Peyer's patch (tissue), 4 donors: ENCODE measurements around the gene ZGRF1.

Experiments
- CTCF ChIP-seq, 6 experiments: fragments of 450-650 bp in 4 of 6; fragments of 200-600 bp in 2 of 6; sonication (generic) in 1 of 6; IDR thresholded peaks; one replicate each; pipeline ENCODE4 v1.5.1; 2017 to 2019; ENCODE audit warnings: antibody characterized with exemption in 6 of 6, mild to moderate bottlenecking in 3 of 6, moderate library complexity in 1 of 6
- POLR2A ChIP-seq, 2 donors: fragments of 450-650 bp; IDR thresholded peaks; one replicate each; pipeline ENCODE4 v1.5.1; 2017; ENCODE audit warnings: antibody characterized with exemption in 2 of 2, mild to moderate bottlenecking in 2 of 2, moderate library complexity in 2 of 2

GRCh38 chr4:112515198-112516065, 121.3 kb downstream of the ZGRF1 start:
- TF ChIP-seq POLR2A (IDR thresholded peaks at IDR 0.05) (no peak), CTCF (IDR thresholded peaks at IDR 0.05) (no peak)
